Measurements from ENCODE around the gene PAEP.

DNA sequence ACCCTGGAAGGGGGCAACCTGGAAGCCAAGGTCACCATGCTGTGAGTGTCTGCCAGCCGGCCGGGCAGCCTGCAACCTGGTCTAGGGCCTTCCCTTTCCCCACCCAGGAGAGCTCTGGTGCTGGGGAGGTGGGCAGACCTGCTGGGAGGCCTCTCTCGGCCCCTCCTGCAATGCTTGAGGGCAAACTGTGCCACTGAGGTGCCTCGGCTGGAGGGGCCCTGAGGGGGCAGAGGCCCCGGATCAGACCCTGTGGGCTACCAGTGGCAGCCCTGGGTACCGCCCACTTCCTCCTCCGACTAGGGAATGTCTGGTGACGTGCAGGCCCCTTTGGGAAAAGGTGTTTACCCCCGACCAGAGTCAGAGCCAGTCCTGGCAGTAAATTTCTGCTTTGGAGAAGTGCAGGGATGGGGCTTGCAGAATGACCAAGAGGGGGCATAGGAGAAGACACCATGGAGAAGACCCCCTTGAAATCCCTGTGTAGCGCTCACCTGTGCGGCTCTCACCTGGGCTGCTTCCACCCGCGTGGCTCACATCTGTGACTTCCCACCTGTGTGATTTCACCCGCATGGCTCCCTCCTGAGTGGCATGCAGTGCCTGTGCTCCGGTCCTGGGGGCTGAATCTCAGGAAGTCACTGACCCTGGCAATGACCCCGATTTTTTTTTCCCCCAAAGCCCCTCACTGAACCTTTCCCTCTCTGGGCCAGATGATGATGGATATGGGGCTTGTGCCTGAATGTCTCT lies 39.2 kb upstream of the PAEP start:
- TF ChIP-seq, protein P1, sequence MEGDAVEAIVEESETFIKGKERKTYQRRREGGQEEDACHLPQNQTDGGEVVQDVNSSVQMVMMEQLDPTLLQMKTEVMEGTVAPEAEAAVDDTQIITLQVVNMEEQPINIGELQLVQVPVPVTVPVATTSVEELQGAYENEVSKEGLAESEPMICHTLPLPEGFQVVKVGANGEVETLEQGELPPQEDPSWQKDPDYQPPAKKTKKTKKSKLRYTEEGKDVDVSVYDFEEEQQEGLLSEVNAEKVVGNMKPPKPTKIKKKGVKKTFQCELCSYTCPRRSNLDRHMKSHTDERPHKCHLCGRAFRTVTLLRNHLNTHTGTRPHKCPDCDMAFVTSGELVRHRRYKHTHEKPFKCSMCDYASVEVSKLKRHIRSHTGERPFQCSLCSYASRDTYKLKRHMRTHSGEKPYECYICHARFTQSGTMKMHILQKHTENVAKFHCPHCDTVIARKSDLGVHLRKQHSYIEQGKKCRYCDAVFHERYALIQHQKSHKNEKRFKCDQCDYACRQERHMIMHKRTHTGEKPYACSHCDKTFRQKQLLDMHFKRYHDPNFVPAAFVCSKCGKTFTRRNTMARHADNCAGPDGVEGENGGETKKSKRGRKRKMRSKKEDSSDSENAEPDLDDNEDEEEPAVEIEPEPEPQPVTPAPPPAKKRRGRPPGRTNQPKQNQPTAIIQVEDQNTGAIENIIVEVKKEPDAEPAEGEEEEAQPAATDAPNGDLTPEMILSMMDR (IDR thresholded peaks at IDR 0.05), result no peak
- no peak for TF ChIP-seq POLR2A (IDR thresholded peaks at IDR 0.05)
